ENCODE measurements around the gene PAPPA. TPM values are rescaled to one million over a fixed set of nuclear protein-coding genes. Genes with fewer than 3 reads are reported as not detected.

PAPPA gene
- total and polyA plus RNA-seq, 7 experiments from 2014 or later, result 0.07 to 0.64 (median 0.48) TPM; not detected in 4

- no peaks in the 10 kb centered on the region for H3K4me1 Mint-ChIP-seq
- ChIA-PET POLR2A (no interaction called here), CTCF (no interaction called here)
- no peaks in the 10 kb centered on the region for H3K36me3 Mint-ChIP-seq
- Histone ChIP-seq H3K36me3 (ENCODE audit: control insufficient read depth in 2 of 3, insufficient read depth in 3 of 3, low read length in 3 of 3) (no peaks in the 10 kb centered on the region), H3K4me3 (ENCODE audit: low read length) (no peak overlapping the region), H3K9me3 (ENCODE audit: control insufficient read depth in 2 of 3, low read length in 3 of 3) (no peaks in the 10 kb centered on the region), H3K27ac (ENCODE audit: low read depth, low read length) (no peak overlapping the region), H3K4me1 (ENCODE audit: control insufficient read depth in 2 of 2, insufficient read depth in 2 of 2, low read length in 2 of 2) (no peaks in the 10 kb centered on the region), H3K27me3 (ENCODE audit: control insufficient read depth in 2 of 2, insufficient read depth in 2 of 2, low read length in 2 of 2) (no peaks in the 10 kb centered on the region)
- no peak overlapping the region for H3K4me3 Mint-ChIP-seq
- H3K27ac Mint-ChIP-seq, result no peak overlapping the region
- ATAC-seq (no peak), DNase-seq (no peak)
- peaks cover 0 to 5% (median 2%) of the 10 kb centered on the region in 11 donors for H3K9me3 Mint-ChIP-seq
- H3K27me3 Mint-ChIP-seq, result peaks cover 0 to 11% (median 8%) of the 10 kb centered on the region in 5 donors
- intact Hi-C loops (cut with micrococcal nuclease), result no loop called here
These were observed 106.9 kb downstream of the PAPPA start for GRCh38 chr9:116260531-116260930.

DNA sequence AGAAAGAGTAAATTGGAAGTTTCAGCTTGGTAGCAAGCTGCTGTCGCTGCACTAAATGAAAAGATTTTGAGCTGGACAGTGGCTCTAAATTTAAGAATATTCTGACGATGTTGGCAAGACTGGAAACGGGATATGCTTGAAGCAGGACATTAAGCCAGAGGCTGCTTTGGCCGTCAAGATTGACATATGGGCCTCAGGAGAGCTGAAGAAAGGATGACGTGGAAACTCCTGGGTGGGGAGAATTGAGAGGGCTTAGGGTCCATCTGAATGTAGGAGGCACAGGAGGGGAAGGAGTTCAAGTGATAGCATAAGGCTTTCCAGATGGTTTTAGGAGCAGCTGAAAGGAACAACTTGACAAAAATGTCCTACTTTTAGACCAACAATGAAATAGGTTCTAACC lies 108.9 kb downstream of the PAPPA start:
- POLR2A ChIA-PET, result no interaction called here
- intact Hi-C loops (cut with micrococcal nuclease), result no loop called here
- H3K9me3 ChIP-seq (ENCODE audit: control insufficient read depth in 2 of 3, low read length in 3 of 3), result no peaks in the 10 kb centered on the region

DNA sequence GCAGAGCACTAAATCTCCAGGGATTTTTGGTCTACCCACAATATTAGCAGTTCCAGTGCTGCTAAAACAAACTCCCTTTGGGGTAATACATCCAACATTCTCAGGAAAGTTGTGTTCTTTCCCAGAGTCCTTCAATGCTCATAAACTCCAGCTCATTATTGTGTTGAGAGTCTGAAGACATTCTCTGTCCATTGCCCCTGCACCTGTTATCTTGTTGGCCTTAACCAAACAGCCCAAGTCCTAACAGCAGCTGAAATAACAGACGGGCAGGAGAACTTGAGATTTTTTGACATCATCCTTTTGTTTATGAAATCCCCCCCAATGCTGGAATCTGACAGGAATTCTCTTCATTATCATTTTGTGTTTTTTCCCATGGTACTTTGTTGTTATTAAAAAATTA lies 110.8 kb downstream of the PAPPA start:
- Histone ChIP-seq H3K4me3 (ENCODE audit: low read length) (no peak overlapping the region), H3K36me3 (ENCODE audit: control insufficient read depth in 2 of 3, insufficient read depth in 3 of 3, low read length in 3 of 3) (no peaks in the 10 kb centered on the region), H3K9me3 (ENCODE audit: control insufficient read depth in 2 of 3, low read length in 3 of 3) (no peaks in the 10 kb centered on the region), H3K27me3 (ENCODE audit: control insufficient read depth in 2 of 2, insufficient read depth in 2 of 2, low read length in 2 of 2) (no peaks in the 10 kb centered on the region), H3K27ac (ENCODE audit: low read depth, low read length) (no peak overlapping the region), H3K4me1 (ENCODE audit: control insufficient read depth in 2 of 2, insufficient read depth in 2 of 2, low read length in 2 of 2) (no peaks in the 10 kb centered on the region)
- no peak for DNase-seq
- peaks cover 0 to 11% (median 4%) of the 10 kb centered on the region in 5 donors for H3K27me3 Mint-ChIP-seq
- no peaks in the 10 kb centered on the region for H3K4me1 Mint-ChIP-seq
- H3K9me3 Mint-ChIP-seq, result peaks cover 0 to 5% (median 2%) of the 10 kb centered on the region in 11 donors
- intact Hi-C loops (cut with micrococcal nuclease), result no loop called here
- no peak overlapping the region for H3K27ac Mint-ChIP-seq
- CTCF ChIA-PET, result no interaction called here
- ATAC-seq, result no peak
- no peaks in the 10 kb centered on the region for H3K36me3 Mint-ChIP-seq
- no peak overlapping the region for H3K4me3 Mint-ChIP-seq
- POLR2A ChIA-PET, result no interaction called here

More for the DNA sequence above, 108.9 kb downstream of the PAPPA start:
- Mint-ChIP-seq H3K36me3 (no peaks in the 10 kb centered on the region), H3K27me3 (peaks cover 0 to 11% (median 4%) of the 10 kb centered on the region in 5 donors), H3K9me3 (peaks cover 0 to 5% (median 2%) of the 10 kb centered on the region in 11 donors), H3K27ac (no peak overlapping the region), H3K4me1 (no peaks in the 10 kb centered on the region), H3K4me3 (no peak overlapping the region)
- no peak overlapping the region for H3K27ac ChIP-seq (ENCODE audit: low read depth, low read length)
- DNase-seq (no peak), ATAC-seq (no peak)
- H3K4me1 ChIP-seq (ENCODE audit: control insufficient read depth in 2 of 2, insufficient read depth in 2 of 2, low read length in 2 of 2), result no peaks in the 10 kb centered on the region
- no peaks in the 10 kb centered on the region for H3K36me3 ChIP-seq (ENCODE audit: control insufficient read depth in 2 of 3, insufficient read depth in 3 of 3, low read length in 3 of 3)
- H3K4me3 ChIP-seq (ENCODE audit: low read length), result no peak overlapping the region
- CTCF ChIA-PET, result no interaction called here
- H3K27me3 ChIP-seq (ENCODE audit: control insufficient read depth in 2 of 2, insufficient read depth in 2 of 2, low read length in 2 of 2), result no peaks in the 10 kb centered on the region

- no peaks in the 10 kb centered on the region for H3K36me3 ChIP-seq (ENCODE audit: control insufficient read depth in 2 of 3, insufficient read depth in 3 of 3, low read length in 3 of 3)
- ATAC-seq (no peak), DNase-seq (no peak)
- H3K27ac ChIP-seq (ENCODE audit: low read depth, low read length), result no peak overlapping the region
- intact Hi-C loops (cut with micrococcal nuclease), result no loop called here
- H3K36me3 Mint-ChIP-seq, result no peaks in the 10 kb centered on the region
- no peaks in the 10 kb centered on the region for H3K9me3 ChIP-seq (ENCODE audit: control insufficient read depth in 2 of 3, low read length in 3 of 3)
- no peaks in the 10 kb centered on the region for H3K4me1 ChIP-seq (ENCODE audit: control insufficient read depth in 2 of 2, insufficient read depth in 2 of 2, low read length in 2 of 2)
- H3K9me3 Mint-ChIP-seq, result peaks cover 0 to 7% (median 2%) of the 10 kb centered on the region in 11 donors
- POLR2A ChIA-PET, result no interaction called here
- CTCF ChIA-PET, result no interaction called here
- peaks cover 0 to 15% (median 11%) of the 10 kb centered on the region in 5 donors for H3K27me3 Mint-ChIP-seq
- no peak overlapping the region for H3K4me3 Mint-ChIP-seq
- no peaks in the 10 kb centered on the region for H3K4me1 Mint-ChIP-seq
- no peak overlapping the region for H3K27ac Mint-ChIP-seq
- no peaks in the 10 kb centered on the region for H3K27me3 ChIP-seq (ENCODE audit: control insufficient read depth in 2 of 2, insufficient read depth in 2 of 2, low read length in 2 of 2)
- H3K4me3 ChIP-seq (ENCODE audit: low read length), result no peak overlapping the region
These were observed 113.4 kb downstream of the PAPPA start for GRCh38 chr9:116267021-116267420.

DNA sequence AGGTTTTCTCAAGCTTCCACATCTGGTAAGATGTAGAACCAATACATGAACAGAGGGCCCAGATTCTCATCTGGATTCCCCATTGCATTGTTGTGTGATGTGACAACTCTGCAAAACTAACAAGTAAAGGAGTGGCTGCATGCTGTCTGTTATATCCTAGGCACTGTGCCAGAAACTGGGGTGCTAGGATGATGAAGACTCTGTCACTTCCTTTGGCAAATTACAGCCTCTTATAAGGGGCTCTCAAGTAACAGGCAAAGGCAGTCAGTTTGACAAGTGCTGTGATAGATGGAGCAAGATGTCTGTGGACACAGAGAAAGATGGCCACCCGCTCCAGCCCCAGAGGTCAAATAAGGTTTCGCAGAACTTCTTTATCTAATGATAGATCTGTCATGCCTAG lies 115.7 kb downstream of the PAPPA start:
- no peak overlapping the region for H3K27ac Mint-ChIP-seq
- H3K4me3 Mint-ChIP-seq, result no peak overlapping the region
- Histone ChIP-seq H3K27ac (ENCODE audit: low read depth, low read length) (no peak overlapping the region), H3K4me3 (ENCODE audit: low read length) (no peak overlapping the region), H3K27me3 (ENCODE audit: control insufficient read depth in 2 of 2, insufficient read depth in 2 of 2, low read length in 2 of 2) (no peaks in the 10 kb centered on the region), H3K4me1 (ENCODE audit: control insufficient read depth in 2 of 2, insufficient read depth in 2 of 2, low read length in 2 of 2) (no peaks in the 10 kb centered on the region), H3K9me3 (ENCODE audit: control insufficient read depth in 2 of 3, low read length in 3 of 3) (no peaks in the 10 kb centered on the region), H3K36me3 (ENCODE audit: control insufficient read depth in 2 of 3, insufficient read depth in 3 of 3, low read length in 3 of 3) (no peaks in the 10 kb centered on the region)
- ATAC-seq (no peak), DNase-seq (no peak)
- POLR2A ChIA-PET, result no interaction called here
- peaks cover 0 to 5% (median 1%) of the 10 kb centered on the region in 11 donors for H3K9me3 Mint-ChIP-seq
- H3K27me3 Mint-ChIP-seq, result peaks cover 0 to 21% (median 7%) of the 10 kb centered on the region in 5 donors
- H3K36me3 Mint-ChIP-seq, result no peaks in the 10 kb centered on the region
- no peaks in the 10 kb centered on the region for H3K4me1 Mint-ChIP-seq
- CTCF ChIA-PET, result no interaction called here
- intact Hi-C loops (cut with micrococcal nuclease), result no loop called here

DNA sequence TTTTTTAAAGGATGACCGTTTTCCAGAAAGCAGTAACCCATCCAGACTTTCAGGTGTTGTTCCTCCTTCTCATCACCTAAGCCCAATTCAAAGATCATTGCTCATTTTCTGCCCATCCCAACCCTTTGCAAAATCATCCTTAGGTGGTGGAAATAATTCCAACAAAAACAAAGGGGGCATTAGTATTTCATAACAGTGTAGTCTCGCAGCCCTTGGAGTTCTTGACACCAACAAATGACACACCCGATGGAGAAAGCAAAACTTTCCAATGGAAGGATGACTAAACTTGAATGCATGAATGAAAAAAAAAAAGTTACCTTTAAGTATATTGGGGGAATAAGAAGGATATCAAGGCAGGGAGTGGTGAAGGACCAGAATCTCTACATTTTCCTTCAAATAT lies 117.0 kb downstream of the PAPPA start:
- Histone ChIP-seq H3K4me1 (ENCODE audit: control insufficient read depth in 2 of 2, insufficient read depth in 2 of 2, low read length in 2 of 2) (no peaks in the 10 kb centered on the region), H3K9me3 (ENCODE audit: control insufficient read depth in 2 of 3, low read length in 3 of 3) (no peaks in the 10 kb centered on the region), H3K4me3 (ENCODE audit: low read length) (no peak overlapping the region), H3K27me3 (ENCODE audit: control insufficient read depth in 2 of 2, insufficient read depth in 2 of 2, low read length in 2 of 2) (no peaks in the 10 kb centered on the region), H3K36me3 (ENCODE audit: control insufficient read depth in 2 of 3, insufficient read depth in 3 of 3, low read length in 3 of 3) (no peaks in the 10 kb centered on the region), H3K27ac (ENCODE audit: low read depth, low read length) (no peak overlapping the region)
- H3K27ac Mint-ChIP-seq, result no peak overlapping the region
- H3K4me1 Mint-ChIP-seq, result no peaks in the 10 kb centered on the region
- intact Hi-C loops (cut with micrococcal nuclease), result no loop called here
- H3K4me3 Mint-ChIP-seq, result no peak overlapping the region
- ChIA-PET CTCF (no interaction called here), POLR2A (no interaction called here)
- H3K36me3 Mint-ChIP-seq, result no peaks in the 10 kb centered on the region
- no peak for ATAC-seq
- peaks cover 0 to 24% (median 13%) of the 10 kb centered on the region in 5 donors for H3K27me3 Mint-ChIP-seq
- peaks cover 0 to 6% (median 0%) of the 10 kb centered on the region in 11 donors for H3K9me3 Mint-ChIP-seq
- no peak for DNase-seq

GRCh38 chr9:116271340-116271739 lies 117.7 kb downstream of the PAPPA start:
- Mint-ChIP-seq H3K4me1 (no peaks in the 10 kb centered on the region), H3K9me3 (peaks cover 0 to 7% (median 0%) of the 10 kb centered on the region in 11 donors)
- POLR2A ChIA-PET, result no interaction called here

More at GRCh38 chr9:116271340-116271739, 117.7 kb downstream of the PAPPA start:
- Mint-ChIP-seq H3K27me3 (peaks cover 0 to 29% (median 18%) of the 10 kb centered on the region in 5 donors), H3K36me3 (no peaks in the 10 kb centered on the region), H3K27ac (no peak overlapping the region), H3K4me3 (no peak overlapping the region)
- DNase-seq (no peak), ATAC-seq (no peak)
- Histone ChIP-seq H3K27me3 (ENCODE audit: control insufficient read depth in 2 of 2, insufficient read depth in 2 of 2, low read length in 2 of 2) (peaks cover 0 to 4% of the 10 kb centered on the region in 2 donors), H3K27ac (ENCODE audit: low read depth, low read length) (no peak overlapping the region), H3K4me1 (ENCODE audit: control insufficient read depth in 2 of 2, insufficient read depth in 2 of 2, low read length in 2 of 2) (no peaks in the 10 kb centered on the region), H3K4me3 (ENCODE audit: low read length) (no peak overlapping the region), H3K36me3 (ENCODE audit: control insufficient read depth in 2 of 3, insufficient read depth in 3 of 3, low read length in 3 of 3) (no peaks in the 10 kb centered on the region), H3K9me3 (ENCODE audit: control insufficient read depth in 2 of 3, low read length in 3 of 3) (no peaks in the 10 kb centered on the region)
- intact Hi-C loops (cut with micrococcal nuclease), result no loop called here
- CTCF ChIA-PET, result no interaction called here
